ENCODE measurements around the gene OOSP1.

- TF ChIP-seq CTCF (conservative IDR thresholded peaks at IDR 0.05) (no peak), ZFX (IDR thresholded peaks at IDR 0.05) (no peak)
Observed at GRCh38 chr11:59963733-59964132, 25.5 kb downstream of the OOSP1 start, which contains the start of gene OOSP4A.

All from C4-2B (cell line).